IPS-18c (cell line): ENCODE results near the gene HPD.
"Not testable (repeated sequence)": the region's sequence is repeated elsewhere in the genome, so short reads cannot be mapped to it uniquely, and the experiment has no call there.

Experiments used
- H3K4me3 ChIP-seq: 2 replicates; pipeline ENCODE4 v1.7.0; 2013; ENCODE audit warnings: low read depth, mild to moderate bottlenecking, low read length, moderate library complexity; ENCODE audit not compliant: insufficient read depth
- H3K9me3 ChIP-seq: one replicate; pipeline ENCODE4 v1.6.1; 2013; ENCODE audit warnings: mild to moderate bottlenecking, low read length, moderate library complexity; ENCODE audit not compliant: control insufficient read depth, insufficient read depth

Gene HPD

GRCh38 chr12:121858662-121859572, at the start of gene HPD:
HPD (minus strand) TSS chr12:121858859; CDS start chr12:121858823, 36 bp downstream.
- Histone ChIP-seq H3K9me3 (no peaks in the 10 kb centered on the region), H3K4me3 (no peak within 1 kb of the TSS)

- Histone ChIP-seq H3K4me3 (no peak overlapping the region), H3K9me3 (no peaks in the 10 kb centered on the region)
Observed at GRCh38 chr12:121905746-121906145, 47.1 kb upstream of the HPD start.

GRCh38 chr12:121903202-121903601, 44.5 kb upstream of the HPD start:
- Histone ChIP-seq H3K9me3 (no peaks in the 10 kb centered on the region), H3K4me3 (no peak overlapping the region)

GRCh38 chr12:121899590-121899989, 40.9 kb upstream of the HPD start:
- H3K4me3 ChIP-seq: no peak overlapping the region
- H3K9me3 ChIP-seq: no peaks in the 10 kb centered on the region

GRCh38 chr12:121898287-121898686, 39.6 kb upstream of the HPD start:
- H3K4me3 ChIP-seq: no peak overlapping the region
- H3K9me3 ChIP-seq: no peaks in the 10 kb centered on the region

- H3K4me3 ChIP-seq: no peak overlapping the region
- no peaks in the 10 kb centered on the region for H3K9me3 ChIP-seq
Observed at GRCh38 chr12:121894633-121895032, 36.0 kb upstream of the HPD start.

- Histone ChIP-seq H3K9me3 (no peaks in the 10 kb centered on the region), H3K4me3 (no peak overlapping the region)
Observed at GRCh38 chr12:121893961-121894460, 35.4 kb upstream of the HPD start.

- H3K9me3 ChIP-seq: no peaks in the 10 kb centered on the region
- H3K4me3 ChIP-seq: no peak overlapping the region
Observed at GRCh38 chr12:121892673-121893561, 34.3 kb upstream of the HPD start.

- peak overlapping the region; percentile 70; the same call in 1 of the 2 replicates for H3K4me3 ChIP-seq
- H3K9me3 ChIP-seq: not testable (repeated sequence)
Observed at GRCh38 chr12:121889661-121890060, 31.0 kb upstream of the HPD start.

GRCh38 chr12:121889274-121889624, 30.6 kb upstream of the HPD start:
- Histone ChIP-seq H3K9me3 (no peaks in the 10 kb centered on the region), H3K4me3 (peak overlapping the region; percentile 70; the same call in 1 of the 2 replicates)

GRCh38 chr12:121888478-121889273, 30.0 kb upstream of the HPD start, which contains the start of gene PSMD9:
PSMD9 (plus strand) TSS chr12:121888790; CDS start chr12:121888857, 67 bp downstream.
- H3K4me3 ChIP-seq: peak within 1 kb of the TSS; percentile 70
- H3K9me3 ChIP-seq: no peaks in the 10 kb centered on the region

GRCh38 chr12:121888083-121888477, 29.4 kb upstream of the HPD start:
- Histone ChIP-seq H3K9me3 (no peaks in the 10 kb centered on the region), H3K4me3 (peak overlapping the region; percentile 70)

GRCh38 chr12:121885129-121885528, 26.5 kb upstream of the HPD start:
- not testable (repeated sequence) for H3K9me3 ChIP-seq, H3K4me3 ChIP-seq

- Histone ChIP-seq H3K9me3 (no peaks in the 10 kb centered on the region), H3K4me3 (no peak overlapping the region)
Observed at GRCh38 chr12:121883315-121883660, 24.6 kb upstream of the HPD start.

GRCh38 chr12:121876080-121876447, 17.4 kb upstream of the HPD start:
- H3K4me3 ChIP-seq, H3K9me3 ChIP-seq: not testable (repeated sequence)

- H3K9me3 ChIP-seq: no peaks in the 10 kb centered on the region
- H3K4me3 ChIP-seq: no peak overlapping the region
Observed at GRCh38 chr12:121875582-121875981, 16.9 kb upstream of the HPD start.

GRCh38 chr12:121874071-121874470, 15.4 kb upstream of the HPD start:
- Histone ChIP-seq H3K9me3 (no peaks in the 10 kb centered on the region), H3K4me3 (no peak overlapping the region)
